GM12864 (cell line): ENCODE data around the gene SEC11C.

Experiments
- DNase-seq: peaks from one replicate; pipeline ENCODE4 v3.0.0-alpha.2; 2011; ENCODE audit warnings: low read depth
- H3K4me3 ChIP-seq: 2 replicates; pipeline ENCODE4 v1.5.1; 2011; ENCODE audit warnings: mild to moderate bottlenecking, low read depth, low read length, control low read depth
- TF ChIP-seq, protein P1 (sequence below): IDR thresholded peaks from 2 replicates; pipeline ENCODE4 v1.5.1; 2011; ENCODE audit warnings: low read depth, mild to moderate bottlenecking, moderate library complexity, low read length, control low read depth, inconsistent platforms; ENCODE audit errors: missing control alignments

SEC11C gene

GRCh38 chr18:59139615-59140301, at the start of gene SEC11C:
Gene SEC11C, plus strand, starts transcription at chr18:59139884. Its CDS starts 65 bp downstream, at chr18:59139949.
- DNase-seq, result peak; percentile 94
- TF ChIP-seq, protein P1, sequence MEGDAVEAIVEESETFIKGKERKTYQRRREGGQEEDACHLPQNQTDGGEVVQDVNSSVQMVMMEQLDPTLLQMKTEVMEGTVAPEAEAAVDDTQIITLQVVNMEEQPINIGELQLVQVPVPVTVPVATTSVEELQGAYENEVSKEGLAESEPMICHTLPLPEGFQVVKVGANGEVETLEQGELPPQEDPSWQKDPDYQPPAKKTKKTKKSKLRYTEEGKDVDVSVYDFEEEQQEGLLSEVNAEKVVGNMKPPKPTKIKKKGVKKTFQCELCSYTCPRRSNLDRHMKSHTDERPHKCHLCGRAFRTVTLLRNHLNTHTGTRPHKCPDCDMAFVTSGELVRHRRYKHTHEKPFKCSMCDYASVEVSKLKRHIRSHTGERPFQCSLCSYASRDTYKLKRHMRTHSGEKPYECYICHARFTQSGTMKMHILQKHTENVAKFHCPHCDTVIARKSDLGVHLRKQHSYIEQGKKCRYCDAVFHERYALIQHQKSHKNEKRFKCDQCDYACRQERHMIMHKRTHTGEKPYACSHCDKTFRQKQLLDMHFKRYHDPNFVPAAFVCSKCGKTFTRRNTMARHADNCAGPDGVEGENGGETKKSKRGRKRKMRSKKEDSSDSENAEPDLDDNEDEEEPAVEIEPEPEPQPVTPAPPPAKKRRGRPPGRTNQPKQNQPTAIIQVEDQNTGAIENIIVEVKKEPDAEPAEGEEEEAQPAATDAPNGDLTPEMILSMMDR, result no peak
- peak within 1 kb of the TSS; percentile 74 for H3K4me3 ChIP-seq

- no peak overlapping the region for H3K4me3 ChIP-seq
- TF ChIP-seq, protein P1, result no peak
- DNase-seq, result no peak
Measured at GRCh38 chr18:59090966-59091603, 48.6 kb upstream of the SEC11C start.

- no peak for DNase-seq
- no peak overlapping the region for H3K4me3 ChIP-seq
- TF ChIP-seq, protein P1, result no peak
Measured at GRCh38 chr18:59093668-59094067, 46.0 kb upstream of the SEC11C start.

GRCh38 chr18:59094569-59094968, 45.1 kb upstream of the SEC11C start:
- no peak overlapping the region for H3K4me3 ChIP-seq
- TF ChIP-seq, protein P1, result no peak
- DNase-seq, result no peak

- TF ChIP-seq, protein P1, result no peak
- H3K4me3 ChIP-seq, result no peak overlapping the region
- DNase-seq, result no peak
Measured at GRCh38 chr18:59096098-59096789, 43.4 kb upstream of the SEC11C start.

GRCh38 chr18:59101830-59102414, 37.8 kb upstream of the SEC11C start:
- no peak overlapping the region for H3K4me3 ChIP-seq
- TF ChIP-seq, protein P1, result no peak
- DNase-seq, result no peak
